ENCODE measurements around the gene RNASEH2A.

DNA sequence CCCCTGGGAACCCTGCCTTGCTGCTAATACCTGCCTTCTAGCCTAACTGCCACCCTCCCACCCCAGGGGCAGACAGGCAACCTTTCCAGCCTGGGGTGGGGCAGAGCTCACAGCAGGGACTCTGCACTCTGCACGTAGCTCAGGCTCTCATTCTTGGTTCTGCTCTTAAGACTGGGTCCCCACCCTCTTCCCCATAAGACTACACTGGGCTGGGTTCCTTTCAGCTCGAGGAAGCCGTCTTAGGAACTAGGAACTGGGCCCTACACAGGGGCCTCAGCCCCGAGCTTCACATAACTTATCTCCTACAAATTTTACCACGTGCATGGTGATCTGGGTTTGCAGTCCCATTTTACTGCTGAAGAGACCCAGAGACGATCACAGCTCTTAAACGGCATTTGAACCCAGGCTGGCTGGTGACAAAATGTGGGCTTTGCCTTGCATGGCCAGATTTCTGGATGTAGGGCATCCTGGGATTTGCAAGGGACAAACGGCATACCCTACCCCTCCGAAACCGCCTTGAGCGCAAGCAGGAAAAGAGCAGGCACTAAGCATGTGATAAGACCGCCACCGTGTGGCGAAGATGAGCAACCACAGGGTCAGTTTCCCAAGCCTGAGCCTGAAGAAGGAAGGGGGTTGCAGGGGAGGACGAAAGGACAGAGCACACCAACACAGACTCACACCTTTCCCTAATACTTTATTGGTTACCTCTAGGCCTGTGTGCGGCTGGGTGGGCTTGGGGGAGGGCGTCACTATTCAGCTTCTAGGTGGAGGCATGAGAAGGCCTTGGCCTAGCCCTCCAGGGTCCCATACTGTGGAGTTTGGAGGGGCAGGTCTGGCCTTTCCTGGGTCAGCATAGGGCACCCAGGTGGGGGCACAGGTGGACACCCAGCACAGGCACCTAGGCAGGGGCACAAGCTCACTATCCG, 10.0 kb upstream of the RNASEH2A start:
- TF ChIP-seq, protein P1, sequence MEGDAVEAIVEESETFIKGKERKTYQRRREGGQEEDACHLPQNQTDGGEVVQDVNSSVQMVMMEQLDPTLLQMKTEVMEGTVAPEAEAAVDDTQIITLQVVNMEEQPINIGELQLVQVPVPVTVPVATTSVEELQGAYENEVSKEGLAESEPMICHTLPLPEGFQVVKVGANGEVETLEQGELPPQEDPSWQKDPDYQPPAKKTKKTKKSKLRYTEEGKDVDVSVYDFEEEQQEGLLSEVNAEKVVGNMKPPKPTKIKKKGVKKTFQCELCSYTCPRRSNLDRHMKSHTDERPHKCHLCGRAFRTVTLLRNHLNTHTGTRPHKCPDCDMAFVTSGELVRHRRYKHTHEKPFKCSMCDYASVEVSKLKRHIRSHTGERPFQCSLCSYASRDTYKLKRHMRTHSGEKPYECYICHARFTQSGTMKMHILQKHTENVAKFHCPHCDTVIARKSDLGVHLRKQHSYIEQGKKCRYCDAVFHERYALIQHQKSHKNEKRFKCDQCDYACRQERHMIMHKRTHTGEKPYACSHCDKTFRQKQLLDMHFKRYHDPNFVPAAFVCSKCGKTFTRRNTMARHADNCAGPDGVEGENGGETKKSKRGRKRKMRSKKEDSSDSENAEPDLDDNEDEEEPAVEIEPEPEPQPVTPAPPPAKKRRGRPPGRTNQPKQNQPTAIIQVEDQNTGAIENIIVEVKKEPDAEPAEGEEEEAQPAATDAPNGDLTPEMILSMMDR (IDR thresholded peaks at IDR 0.05; ENCODE audit: low read length): peak; percentile 93
- TF ChIP-seq EZH2 (IDR thresholded peaks at IDR 0.05; ENCODE audit: borderline replicate concordance, low read length): no peak

Data from OCI-LY1 (cell line).